Activated CD4-positive, alpha-beta T cell treated with anti-CD3 and anti-CD28 coated beads for 4 hours (primary cell): ENCODE data around the gene WDFY1.

Experiments used
- DNase-seq, 2 donors: peaks; one replicate each; pipeline ENCODE4 v3.0.0-alpha.2; 2020

WDFY1 gene

DNA sequence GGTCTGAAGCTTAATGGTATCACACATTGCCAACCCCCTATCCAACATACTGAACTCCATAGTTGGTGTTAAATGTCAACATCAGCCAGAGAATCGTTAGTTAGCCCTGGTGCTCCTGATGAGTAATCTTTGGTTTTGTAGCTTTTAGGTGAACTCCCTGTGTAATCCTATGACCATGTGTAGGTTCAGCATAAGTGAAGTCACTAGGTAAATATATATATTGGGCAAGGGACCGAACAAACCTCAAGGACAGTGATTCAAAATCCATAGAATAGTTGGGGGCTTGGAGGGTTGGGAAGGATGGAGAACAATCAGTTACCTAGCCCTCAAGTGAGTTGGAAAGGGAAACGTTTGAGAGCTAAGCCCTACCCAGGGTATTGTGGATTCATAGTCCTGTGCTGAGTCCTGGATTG, 91.7 kb downstream of the WDFY1 start:
- no peak for DNase-seq

DNA sequence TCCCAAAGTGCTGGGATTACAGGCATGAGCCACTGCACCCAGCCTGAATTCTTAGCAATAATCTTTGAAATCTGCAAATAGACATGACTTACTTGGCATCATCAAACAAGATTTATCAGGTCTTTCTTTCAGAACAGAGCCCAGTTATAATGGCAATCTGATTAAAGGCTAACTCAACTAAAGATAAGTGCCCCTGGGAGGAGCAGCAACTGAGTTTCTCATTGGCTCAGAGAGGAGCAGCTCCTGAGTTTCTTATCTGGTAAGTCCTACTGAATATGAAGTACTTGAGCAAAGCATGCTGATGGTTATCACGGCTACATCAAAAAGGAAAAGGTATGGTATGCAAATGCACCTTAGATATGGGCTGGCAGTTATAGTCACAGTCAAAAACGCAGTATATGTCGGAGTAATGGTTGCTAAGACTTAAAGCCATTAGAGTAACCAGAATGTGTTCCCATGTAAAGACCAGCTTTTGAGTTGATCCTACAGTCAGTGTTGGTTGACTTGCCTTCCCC, 92.8 kb downstream of the WDFY1 start:
- DNase-seq: no peak

DNA sequence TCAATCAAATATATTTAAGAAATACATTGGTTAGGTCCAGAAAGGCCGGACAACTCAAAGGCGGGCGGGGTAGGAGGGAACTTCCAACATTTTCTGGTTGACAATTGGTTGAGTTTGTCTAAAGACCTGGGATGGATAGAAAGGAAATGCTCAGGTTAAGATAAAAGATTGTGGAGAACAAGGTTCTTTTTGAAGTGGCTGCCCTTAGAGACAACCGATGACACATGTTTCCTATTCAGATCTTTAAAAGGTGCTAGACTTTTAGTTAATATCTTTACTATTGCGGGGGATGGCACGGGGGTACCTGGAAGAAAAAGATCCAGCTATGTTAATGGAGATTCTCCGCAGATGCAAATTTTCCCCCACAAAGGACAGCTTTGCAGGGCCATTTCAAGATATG, 97.7 kb downstream of the WDFY1 start:
- no peak for DNase-seq

DNA sequence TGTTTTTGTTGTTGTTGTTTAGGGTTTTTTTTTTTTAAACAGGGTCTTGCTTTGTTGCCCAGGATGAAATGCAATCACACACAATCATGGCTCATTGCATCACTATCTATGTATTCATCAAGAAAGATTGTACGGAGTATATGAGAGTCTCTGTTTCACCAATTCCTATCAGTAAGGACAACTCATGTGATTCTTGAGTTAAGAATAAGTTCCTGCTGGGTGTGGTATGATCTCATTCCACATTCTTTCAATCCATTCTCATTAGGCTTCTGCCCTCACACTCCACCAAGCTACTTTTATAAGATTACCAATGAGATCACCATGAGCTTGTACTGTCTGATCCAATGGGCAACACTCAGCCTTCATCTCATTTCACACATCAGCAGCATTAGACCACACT, 98.6 kb downstream of the WDFY1 start:
- no peak for DNase-seq

DNA sequence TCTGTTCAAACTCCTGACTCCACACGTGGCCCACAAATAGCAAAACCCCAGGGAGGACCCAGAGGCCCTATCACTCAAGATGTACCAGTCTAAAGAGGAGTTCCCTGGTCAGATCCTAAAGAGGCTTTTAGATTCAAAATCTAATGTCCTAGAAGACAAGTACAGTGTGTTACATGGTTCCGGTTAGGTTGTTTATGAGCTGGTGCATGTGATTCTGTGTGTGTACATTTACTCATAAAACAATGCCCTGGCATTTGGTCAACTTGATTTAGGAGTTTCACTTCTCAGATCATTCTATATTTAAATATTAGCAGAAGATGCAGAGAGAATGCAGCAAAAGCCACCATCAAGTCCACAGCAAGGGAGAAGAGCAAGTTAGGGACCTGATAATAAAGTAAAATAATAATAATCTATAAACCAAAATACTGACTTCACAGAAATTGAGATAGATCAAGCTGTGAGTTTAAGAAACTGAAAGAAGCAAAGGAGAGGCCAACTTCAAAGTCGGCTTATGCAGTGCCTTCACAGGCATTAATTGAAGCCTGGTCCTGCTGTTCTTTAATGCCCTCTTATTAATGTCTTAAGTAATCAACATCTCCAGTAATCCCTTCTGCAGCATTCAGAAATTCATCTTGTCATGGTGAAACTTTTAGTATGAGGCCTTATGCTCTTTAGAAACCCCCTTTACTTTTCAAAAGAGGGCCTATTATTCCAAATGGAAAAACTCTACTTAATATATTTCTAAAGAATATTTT, 103.5 kb downstream of the WDFY1 start:
- no peak for DNase-seq

DNA sequence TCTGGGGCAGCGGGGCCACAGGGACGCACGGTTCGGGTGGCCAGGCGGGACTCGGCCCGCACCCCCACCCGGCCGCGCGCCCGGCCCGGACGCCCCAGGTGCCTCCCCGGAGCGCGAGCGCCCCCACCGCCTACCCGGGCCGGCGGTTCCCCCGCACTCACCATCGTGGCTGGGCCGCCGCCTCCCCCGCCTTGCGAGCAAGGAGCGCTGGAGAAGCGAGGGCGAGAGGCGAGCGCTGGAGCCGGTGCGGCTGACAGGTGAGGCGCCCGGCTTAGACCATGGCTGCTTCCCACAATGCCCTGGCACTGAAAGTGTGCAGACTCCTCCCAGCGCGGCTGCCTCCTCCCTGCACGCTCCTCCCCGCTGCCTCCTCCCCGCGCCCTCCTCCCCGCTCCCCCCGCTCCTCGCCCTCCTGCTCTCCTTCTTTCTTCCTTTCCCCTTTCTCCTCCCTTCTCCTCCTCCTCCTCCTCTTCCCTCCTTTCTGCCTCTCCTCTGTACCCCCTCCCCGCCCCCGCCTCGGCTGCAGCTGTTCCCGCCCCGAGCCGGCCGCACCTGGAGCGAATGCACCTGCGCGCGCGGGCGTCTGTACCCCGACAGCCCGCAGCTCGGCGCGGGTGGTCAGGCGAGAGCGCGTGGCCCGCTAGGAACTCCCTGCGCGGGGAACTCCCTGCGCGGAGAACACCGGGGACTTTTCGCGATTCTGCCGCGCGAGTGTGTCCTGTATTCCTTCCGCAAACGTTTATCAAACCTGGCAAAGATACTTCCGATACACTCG, 107.7 kb downstream of the WDFY1 start, which contains the start of gene AP1S3:
Gene AP1S3, minus strand, starts transcription at position 296 of the 775 bp plus-strand sequence. Its CDS starts 132 bp downstream, at position 164.
- peak; percentile 71 to 72 for DNase-seq

DNA sequence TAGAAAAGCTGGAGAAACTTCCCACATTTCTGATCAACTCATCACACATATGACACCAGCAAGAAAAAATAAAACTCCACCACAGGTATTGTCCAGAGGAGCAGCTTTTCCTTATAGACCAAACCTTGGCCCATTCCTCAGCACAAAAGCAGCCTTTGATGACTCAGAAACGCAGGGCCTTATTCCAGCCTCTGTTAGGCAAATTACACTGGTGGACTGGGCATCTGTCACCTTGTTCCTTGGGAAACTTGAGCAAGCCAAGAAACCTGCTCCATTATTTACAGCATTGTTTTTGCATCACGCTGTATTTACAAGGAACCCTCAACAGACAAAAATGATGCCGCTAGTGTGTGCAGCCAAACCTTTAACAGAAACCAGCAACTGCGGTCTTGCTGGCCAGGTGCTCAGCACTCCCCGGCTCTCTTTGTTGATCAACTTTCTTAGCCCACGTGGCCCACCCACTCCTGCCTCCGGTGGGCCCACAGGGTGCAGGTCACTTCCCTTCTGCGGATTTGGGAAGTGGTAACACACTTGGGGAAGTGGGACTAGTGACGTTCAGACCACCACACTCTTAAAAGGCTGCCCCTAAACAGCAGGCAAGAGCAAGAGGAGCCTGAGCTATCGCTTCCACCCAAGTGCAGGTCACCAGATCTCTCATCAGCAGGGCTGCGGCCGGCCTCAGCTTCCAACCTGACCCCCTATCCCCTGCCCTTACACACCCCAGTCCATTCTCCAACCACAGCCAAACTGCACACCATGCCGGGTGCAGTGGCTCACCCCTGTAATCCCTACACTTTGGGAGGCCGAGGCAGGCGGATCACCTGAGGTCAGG, 109.2 kb downstream of the WDFY1 start:
- DNase-seq: no peak

DNA sequence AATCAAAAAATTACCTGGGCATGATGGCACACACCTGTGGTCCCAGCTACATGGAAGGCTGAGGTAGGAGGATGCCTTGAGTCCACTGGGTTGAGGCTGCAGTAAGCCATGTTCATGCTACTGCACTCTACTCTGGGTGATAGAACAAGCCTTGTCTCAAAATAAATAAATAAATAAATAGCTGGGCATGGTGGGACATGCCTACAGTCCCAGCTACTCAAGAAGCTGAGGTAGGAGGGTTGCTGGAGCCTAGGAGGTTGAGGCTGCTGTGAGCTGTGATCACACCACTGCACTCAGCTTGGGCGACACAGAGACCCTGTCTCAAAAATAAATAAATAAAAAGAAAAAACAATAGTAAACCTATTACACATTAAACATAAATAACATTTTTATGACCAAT, 110.7 kb downstream of the WDFY1 start:
- DNase-seq: no peak

DNA sequence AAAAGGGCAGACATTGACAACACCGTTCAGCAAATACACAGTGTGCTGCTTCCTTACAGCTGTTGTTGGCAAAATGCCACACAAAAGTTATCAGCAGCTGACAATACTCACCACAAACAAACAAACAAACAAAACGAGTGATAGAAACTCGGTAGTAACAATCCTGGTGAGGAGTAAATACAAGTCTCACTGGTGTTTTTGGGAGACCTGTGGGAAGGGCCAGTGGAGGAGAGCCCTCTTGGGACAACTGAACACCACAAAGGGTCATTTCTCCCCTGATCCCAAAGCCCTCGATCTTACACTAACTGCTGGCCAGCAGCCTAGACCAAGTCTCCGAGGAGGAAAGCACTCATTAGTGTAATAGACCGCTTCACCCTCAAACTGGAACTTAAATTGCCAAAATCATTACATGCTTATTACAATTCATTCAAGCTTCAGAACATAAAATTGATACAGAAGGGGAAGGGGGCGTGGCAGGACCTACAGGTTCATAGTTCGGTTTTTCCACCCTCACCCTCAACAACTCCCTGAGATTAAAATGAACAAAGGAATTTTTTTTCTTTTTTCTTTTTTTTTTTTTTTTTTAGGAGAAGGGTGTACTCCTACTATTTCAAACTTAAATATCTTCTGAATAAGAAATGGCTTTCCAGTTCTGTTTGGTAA, 112.8 kb downstream of the WDFY1 start:
- DNase-seq: no peak

DNA sequence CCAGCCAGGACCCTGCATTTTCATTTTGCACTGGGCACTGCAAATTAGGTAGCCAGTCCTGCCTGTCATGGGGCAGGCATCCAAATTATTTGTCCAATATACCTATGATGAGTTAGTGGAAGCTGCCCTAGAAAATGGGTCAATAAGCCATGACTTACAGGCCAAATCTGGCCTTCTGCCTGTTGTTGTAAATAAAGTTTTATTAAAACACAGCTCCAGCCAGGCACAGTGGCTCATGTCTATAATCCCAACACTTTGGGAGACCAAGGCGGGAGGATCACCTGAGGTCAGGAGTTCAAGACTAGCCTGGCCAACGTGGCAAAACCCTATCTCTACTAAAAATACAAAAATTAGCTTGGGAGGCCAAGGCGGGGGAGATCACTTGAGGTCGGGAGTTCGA, 116.0 kb downstream of the WDFY1 start:
- DNase-seq: no peak

DNA sequence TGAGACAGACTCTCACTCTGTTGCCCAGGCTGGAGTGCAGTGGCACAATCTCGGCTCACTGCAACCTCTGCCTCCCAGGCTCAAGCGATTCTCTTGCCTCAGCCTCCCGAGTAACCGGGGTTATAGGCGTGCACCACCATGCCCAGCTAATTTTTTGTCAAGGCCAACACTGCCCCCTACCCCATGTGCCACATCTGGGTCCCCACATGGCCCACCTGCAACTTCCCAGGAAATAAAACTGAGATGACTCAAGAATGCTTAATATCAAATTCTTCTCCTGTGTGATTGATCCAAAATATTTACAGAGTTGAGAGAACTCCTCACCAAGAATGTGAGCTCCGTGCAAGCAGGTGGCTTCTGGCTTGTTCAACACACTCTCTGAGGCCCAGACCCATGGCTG, 116.8 kb downstream of the WDFY1 start:
- no peak for DNase-seq

DNA sequence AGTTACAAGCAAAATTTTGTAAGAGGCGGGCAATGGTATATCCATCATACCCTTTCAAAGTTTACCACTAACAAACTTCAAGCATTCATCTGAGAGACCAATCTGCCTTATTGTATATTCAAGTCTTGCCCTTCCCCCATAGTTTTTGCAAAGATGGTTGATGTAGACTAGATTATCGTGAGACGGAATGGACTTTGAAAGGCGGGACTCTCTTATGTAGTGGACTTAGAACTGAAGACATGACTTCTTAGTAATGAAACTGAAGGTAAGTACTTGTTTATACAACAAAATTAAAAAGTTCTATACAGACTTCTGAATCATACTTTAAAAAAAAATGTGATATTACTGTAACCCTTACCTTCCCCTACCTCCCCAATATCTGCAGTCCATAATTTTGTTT, 118.1 kb downstream of the WDFY1 start:
- no peak for DNase-seq
